ENCODE results near the gene EYA2.

EYA2 gene

DNA sequence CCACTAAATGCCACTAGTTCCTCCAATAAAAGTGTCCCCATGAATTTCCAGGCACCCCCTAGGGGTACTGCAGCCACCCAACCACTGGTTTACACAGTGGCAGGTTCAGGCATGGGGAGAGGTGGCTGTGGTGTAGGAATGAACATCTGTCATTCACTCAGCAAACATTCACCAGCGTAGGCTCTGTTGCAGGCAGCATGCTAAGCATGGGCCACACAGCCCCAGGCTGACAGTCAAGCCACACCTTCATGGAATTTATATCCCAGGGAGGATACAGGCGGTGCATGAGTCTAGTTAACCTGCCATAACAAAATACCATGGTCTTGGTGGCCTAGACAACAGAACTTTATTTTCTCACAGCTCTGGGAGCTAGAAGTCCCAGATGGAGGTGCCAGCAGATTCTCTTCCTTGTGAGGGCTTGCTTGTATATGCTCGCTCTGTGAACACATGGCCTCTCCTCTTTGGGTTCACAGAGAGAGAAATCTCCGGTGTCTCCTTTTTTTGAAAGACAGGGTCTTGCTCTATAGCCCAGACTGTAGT, 135.7 kb downstream of the EYA2 start:
- in situ Hi-C loops (cut with HindIII; ENCODE audit: low sequenced_read_pairs): no loop called here

- in situ Hi-C loops (cut with HindIII; ENCODE audit: low sequenced_read_pairs): no loop called here
These were observed 136.4 kb downstream of the EYA2 start for GRCh38 chr20:47031004-47031403.

DNA sequence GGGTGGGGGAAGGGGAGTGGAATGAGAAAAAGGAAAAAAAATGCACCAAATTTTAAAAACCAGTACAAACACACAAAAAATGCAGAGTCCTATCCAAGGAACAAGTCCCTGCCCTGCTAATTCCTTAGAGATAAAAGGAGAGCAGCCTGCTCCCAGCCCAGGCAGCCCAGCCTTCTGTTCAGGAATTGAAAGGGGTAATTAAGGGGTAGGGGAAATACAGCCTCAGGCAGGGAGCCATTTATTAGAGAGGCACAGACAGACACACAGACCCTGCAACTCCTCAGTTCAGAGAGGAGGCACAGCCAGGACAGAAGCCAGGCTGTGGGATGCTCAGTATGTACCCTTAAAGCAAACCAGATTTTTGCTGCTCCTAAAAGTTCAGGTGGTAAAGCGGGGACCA, 137.2 kb downstream of the EYA2 start:
- in situ Hi-C loops (cut with HindIII; ENCODE audit: low sequenced_read_pairs): no loop called here

DNA sequence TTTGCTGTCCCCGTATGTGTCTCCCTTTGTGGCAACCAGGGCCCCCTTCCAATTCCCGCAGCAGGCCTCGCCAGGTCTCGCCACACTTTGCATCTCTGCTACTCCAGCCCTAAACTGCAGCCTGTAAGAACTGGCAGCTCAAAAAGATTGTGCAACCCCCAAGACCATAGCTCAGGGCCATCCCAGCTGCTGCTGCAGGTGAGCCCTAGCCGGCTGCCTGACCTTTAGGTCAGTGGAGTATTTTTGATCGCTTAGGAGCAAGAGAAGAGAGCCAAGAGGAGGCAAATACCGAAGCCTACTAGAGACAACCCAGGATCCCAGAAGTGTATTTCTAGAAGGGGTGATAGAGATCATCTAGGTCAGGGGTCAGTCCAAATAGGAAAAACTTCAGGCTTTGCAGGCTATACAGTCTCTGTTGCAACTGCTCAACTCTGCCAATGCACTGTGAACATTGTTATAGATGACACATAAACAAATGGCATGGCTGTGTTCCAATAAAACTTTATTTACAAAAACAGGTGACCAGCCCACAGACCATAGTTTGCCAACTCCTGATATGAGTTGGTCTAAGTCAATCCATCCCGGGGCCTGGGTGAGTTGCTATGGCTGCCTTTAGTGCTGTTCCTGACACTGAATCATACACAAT, 138.4 kb downstream of the EYA2 start:
- in situ Hi-C loops (cut with HindIII; ENCODE audit: low sequenced_read_pairs): no loop called here

DNA sequence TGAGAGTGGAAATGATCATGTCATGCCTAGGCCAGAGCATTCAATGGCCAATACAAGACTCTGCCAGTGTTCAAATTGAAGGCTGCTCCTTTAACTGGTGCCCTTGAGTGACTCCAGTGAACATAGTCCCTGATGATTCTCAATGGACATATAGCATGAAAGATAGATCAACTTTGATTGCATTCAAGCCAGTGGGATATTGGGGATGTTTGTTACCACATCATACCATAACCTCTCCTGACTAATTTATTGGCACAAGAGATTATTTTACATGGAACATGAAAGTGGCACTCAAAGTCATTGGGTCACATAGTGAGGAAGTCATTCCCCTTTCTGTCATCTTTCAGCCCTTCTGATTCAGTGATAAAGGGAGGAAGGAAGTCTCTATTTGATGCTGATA, 139.0 kb downstream of the EYA2 start:
- in situ Hi-C loops (cut with HindIII; ENCODE audit: low sequenced_read_pairs): no loop called here

DNA sequence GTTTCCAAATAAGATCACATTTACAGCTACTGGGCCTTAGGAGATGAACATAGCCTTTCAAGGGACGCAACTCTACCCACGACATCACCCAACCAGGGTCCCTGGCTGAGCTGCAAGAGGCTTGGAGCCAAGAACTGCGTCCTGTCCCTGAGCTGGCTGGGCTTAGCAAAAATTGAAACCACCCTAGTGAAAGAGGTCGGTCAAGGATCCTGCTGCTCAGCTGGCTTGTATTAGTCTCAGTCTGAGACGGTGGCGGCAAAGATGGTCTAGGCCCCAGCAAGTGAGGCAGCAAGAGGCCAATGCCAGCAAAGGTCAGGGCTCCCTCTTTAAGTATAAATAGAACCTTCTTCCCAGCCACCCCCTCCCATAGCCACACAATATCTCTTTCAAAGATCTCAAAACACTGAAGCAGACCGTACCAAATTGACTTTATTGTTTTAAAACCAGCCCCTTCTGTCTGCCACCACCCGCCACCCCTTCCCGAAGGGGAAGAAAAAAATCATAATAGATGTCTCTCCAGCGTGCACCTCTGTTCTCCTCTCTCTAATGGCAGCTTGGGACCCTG, 140.5 kb downstream of the EYA2 start:
- in situ Hi-C loops (cut with HindIII; ENCODE audit: low sequenced_read_pairs): no loop called here

DNA sequence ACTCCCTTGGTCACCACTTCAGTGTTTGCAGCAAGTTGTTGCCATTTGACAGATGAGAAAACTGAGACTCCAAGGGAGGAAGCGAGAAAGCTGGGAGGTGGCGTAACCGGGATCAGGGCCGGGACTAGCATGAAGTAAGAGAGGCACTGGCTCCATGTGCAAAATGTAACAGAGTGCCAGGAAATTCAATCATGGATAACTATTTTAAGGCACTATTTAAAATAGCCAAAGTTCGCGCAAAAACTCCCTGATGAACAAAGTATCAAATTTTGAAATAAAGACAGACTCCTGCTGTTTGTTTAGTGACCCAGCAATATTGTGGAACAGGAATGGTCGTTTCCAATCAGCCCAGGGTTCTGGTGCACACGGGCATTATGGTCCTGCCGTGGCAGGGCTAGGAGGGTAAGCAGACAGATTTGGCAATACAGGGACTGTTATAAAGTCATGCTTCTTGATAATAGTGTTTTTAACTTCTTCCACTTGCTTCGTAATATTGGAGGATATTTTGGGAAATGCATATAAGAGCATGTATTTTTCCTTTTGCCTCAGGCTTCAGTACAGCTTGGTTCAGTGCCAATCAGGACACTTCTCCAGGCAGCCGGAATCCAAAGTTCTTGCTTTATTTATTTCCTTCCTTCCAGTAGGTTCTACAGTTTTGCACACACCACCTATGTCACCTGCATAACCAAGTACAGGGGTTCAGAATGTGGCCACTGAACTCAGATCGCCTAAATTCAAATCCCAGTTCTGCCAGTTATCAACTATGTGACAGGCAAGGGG, 141.6 kb downstream of the EYA2 start:
- in situ Hi-C loops (cut with HindIII; ENCODE audit: low sequenced_read_pairs): no loop called here

GRCh38 chr20:47038566-47039560, 144.2 kb downstream of the EYA2 start:
- in situ Hi-C loops (cut with HindIII; ENCODE audit: low sequenced_read_pairs): no loop called here

GRCh38 chr20:47040506-47041125, 146.0 kb downstream of the EYA2 start:
- in situ Hi-C loops (cut with HindIII; ENCODE audit: low sequenced_read_pairs): no loop called here

DNA sequence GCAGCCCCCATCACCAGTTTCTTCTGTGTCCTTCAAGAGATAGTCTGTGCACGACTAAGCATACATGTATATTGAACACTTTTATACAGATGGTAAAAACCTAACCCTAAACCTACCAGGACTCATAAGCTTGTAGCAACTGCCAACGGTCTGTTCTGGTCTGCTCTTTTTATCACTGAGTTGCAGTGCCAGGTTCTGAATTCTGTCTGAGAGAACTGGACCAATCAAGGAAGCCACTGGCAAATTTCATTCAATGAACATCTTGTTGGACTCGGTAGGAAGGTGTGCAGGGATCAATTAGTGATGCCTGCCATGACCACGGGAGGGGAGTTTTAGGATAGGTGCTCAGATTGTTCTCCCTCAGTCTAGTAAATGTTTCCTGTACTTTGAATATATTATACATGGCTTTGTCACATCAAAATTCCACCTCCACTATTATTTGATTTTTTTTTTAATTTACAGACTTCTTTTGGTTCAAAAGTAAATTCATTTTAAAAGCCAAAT, 146.8 kb downstream of the EYA2 start:
- in situ Hi-C loops (cut with HindIII; ENCODE audit: low sequenced_read_pairs): no loop called here

- in situ Hi-C loops (cut with HindIII; ENCODE audit: low sequenced_read_pairs): no loop called here
These were observed 147.8 kb downstream of the EYA2 start for GRCh38 chr20:47042464-47042863.

DNA sequence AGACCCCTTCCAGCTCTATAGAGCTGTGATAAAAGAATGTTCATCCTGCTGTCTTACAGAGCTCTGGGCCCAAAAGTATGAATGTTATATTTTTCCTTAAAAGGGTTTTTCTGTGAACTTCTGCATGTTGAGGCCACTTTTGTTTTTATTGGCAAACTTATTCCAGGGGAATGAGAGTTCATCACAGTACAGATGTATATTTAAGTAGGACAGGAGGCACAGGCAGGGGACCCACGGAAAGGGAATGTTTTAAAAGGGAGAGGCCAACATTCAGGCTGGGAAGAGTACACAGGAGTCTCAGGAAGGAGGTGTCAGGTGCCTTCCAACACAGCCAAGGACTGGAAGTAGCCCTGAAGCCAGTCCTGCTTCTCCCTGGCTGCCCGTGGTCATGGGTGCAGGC, 148.4 kb downstream of the EYA2 start:
- in situ Hi-C loops (cut with HindIII; ENCODE audit: low sequenced_read_pairs): no loop called here

DNA sequence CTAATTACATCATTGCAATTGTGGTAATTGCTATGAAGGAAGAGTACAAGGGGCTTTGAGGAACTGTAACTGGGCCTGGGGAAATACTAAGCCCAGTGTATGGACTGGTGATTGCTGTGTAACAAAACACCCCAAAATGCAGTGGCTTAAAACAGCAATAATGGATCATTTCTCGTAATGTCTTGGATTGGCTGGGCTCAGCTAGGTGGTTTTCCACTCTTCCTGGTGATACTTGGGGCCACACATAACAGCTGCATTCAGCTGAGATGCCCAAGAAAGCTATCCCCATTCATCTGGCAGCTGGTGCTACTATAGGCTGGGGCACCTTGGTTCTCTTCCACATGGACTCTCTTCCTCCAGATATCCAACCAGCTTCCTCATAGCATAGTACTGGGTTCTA, 150.3 kb downstream of the EYA2 start:
- in situ Hi-C loops (cut with HindIII; ENCODE audit: low sequenced_read_pairs): no loop called here

DNA sequence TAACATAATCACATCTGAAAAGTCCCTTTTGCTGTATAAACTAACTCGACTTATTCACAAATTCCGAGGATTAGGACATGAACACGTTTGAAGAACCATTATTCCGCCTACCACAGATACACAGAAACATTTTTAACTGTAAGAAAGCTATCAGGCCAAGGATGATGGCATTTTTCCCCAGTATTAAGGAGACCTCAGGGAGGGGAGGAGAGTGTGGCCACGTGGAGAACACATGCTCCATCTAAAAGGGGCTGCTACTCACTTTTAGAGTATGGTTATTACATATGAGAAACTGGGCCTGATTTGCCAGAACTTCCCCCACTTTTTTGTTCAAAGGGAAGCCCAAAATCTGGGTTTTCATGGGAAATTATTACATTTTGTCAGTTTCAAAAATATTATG, 153.4 kb downstream of the EYA2 start:
- in situ Hi-C loops (cut with HindIII; ENCODE audit: low sequenced_read_pairs): no loop called here

DNA sequence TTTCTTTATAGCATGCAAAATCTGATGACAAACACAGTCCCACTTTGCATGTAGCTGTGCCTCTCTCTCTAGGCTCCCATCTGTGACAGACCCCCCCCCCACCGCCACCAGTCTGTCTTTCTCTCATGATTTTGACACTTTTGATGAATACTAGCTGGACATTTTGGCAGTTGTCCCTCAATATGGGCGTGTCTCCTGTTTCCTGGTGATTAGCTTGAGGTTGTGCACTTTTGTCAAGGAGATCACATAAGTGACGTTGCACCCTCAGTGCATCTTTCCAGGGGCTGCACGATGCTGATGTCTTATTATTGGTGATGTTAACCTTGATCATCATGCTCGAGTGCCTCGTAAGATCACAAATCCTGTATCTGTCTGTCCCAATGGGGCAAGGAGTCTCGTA, 155.1 kb downstream of the EYA2 start:
- in situ Hi-C loops (cut with HindIII; ENCODE audit: low sequenced_read_pairs): no loop called here

DNA sequence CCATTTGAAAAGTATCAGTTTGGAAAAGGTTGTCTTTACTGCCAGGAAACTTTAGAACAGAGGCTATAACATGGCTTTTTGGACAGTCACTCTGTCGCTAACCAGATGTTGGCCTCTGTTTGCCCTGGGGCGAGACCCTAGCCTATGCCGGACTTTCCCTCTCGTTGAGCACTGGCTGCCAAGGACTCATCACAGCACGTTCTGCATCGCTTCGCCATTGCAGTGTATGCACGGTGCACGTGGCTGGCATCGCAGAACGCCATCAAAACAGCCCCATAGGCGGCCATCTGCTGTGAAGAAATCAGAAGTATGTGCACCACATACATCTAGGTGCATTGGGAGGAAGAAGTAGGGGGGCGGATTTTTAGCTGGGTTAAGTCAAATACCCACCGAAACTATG, 156.4 kb downstream of the EYA2 start:
- in situ Hi-C loops (cut with HindIII; ENCODE audit: low sequenced_read_pairs): no loop called here

DNA sequence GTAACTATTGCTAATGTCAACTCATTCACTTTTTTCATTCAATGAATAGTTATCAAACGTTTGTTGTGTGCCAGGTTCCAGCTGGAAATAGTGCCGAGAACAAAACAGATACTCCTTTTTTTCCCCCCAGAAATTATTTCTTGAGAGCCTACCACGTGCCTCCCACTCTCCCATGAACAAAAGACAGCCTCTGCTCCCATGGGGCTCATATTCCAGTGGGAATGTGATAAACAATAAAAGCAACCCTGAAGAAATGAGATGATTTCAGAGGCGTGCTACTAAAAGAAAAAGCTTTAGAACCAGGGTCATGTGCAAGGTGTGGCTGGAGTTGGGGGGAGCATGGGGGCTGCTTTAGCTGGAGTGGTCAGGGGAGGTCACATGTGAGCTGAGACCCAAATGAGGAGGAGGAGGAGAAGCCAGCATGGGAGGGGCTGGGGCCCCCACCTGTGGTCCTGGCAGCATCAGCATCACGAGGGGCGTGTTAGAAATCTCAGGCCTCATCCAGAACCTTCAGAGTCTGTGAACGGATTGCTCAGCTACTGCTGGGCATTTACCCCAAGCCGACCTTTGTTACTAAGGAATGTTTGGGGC, 157.4 kb downstream of the EYA2 start:
- in situ Hi-C loops (cut with HindIII; ENCODE audit: low sequenced_read_pairs): no loop called here

DNA sequence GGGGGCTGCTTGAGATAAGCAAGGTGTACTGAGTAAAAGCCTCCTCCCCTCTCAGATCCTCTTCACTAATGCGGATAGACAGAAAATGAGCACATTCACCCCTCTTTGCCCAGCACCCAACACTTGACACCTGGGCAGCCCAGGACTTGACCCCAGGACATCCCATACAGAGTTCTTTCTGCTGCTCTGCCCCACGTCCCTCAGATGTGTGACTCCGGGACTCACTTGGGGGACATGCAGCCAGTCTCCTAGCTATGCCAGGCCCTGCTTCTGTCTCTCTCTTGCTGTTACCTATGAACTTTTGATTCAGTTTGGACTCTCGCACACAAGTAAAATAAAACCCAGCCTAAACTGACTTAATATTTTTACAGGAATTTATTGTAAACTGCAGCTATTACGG, 159.9 kb downstream of the EYA2 start:
- in situ Hi-C loops (cut with HindIII; ENCODE audit: low sequenced_read_pairs): no loop called here

DNA sequence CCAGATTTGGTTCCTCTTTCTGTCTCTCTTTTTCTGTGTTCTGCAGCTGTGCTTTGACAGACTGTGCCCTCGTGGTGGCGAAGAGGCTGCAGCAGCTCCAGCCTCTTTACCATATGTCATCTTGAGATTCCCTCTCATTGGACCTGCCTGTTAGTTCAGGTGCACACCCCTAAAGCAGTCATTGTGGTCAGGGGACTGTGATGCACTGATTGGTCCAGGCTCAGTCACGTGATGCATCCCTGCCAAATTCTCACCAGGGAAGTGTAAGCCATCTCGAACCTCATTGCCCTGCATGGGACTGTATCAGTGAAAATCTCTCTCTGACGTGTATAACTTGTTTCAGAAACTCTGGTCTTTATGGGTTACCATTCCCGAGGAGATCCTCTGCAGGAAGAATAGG, 160.3 kb downstream of the EYA2 start:
- in situ Hi-C loops (cut with HindIII; ENCODE audit: low sequenced_read_pairs): no loop called here
